Activated T-helper 1 cell treated with anti-CD3 and anti-CD28 coated beads, Interleukin-12 subunit alpha, Interleukin-12 subunit beta, Interleukin-2, Interleukin-4 antibody, amounts not matched to agents 30 ng/mL and 10 ng/mL and 1 ng/mL, durations not matched to agents 14 hours and 24 hours and 36 hours (primary cell): ENCODE measurements around the gene RAMP2. TPM values are rescaled to one million over a fixed set of nuclear protein-coding genes. Genes with fewer than 3 reads are reported as not detected.
A peak's percentile ranks its signal among the peaks of the same experiment; 100 is the strongest.

Experiments used
- DNase-seq: peaks from one replicate; pipeline ENCODE4 v3.0.0; 2021; ENCODE audit warnings: low spot score
- H3K27ac Mint-ChIP-seq: one replicate; pipeline ENCODE4 v1.8.0; 2021; ENCODE audit warnings: mild to moderate bottlenecking, mixed read lengths
- H3K27me3 Mint-ChIP-seq: one replicate; pipeline ENCODE4 v1.8.0; 2022; ENCODE audit warnings: mild to moderate bottlenecking, moderate library complexity, mixed read lengths; ENCODE audit not compliant: insufficient read depth
- H3K36me3 Mint-ChIP-seq: one replicate; pipeline ENCODE4 v1.8.0; 2021; ENCODE audit warnings: low read depth, mixed read lengths
- H3K4me1 Mint-ChIP-seq: one replicate; pipeline ENCODE4 v1.8.0; 2021; ENCODE audit warnings: low read depth, mixed read lengths
- H3K4me3 Mint-ChIP-seq: one replicate; pipeline ENCODE4 v1.8.0; 2021; ENCODE audit warnings: mild to moderate bottlenecking, moderate library complexity, mixed read lengths
- H3K9me3 Mint-ChIP-seq: one replicate; pipeline ENCODE4 v1.8.0; 2021; ENCODE audit warnings: mixed read lengths
- intact Hi-C: fragments of 100-400 bp; cut with micrococcal nuclease; formaldehyde crosslinking; loops from one replicate; pipeline ENCODE4 v1.15.1; 2024
- total RNA-seq: library from RNA; stranded (reverse); gene quantifications from 2 replicates; pipeline ENCODE4 v1.2.3, GENCODE V29; 2022

Gene RAMP2
- total RNA-seq, 1 donor from 2014 or later = not detected

GRCh38 chr17:42784409-42784808 is 23.4 kb downstream of the RAMP2 start:
- no peaks in the 10 kb centered on the region for H3K9me3 Mint-ChIP-seq
- H3K36me3 Mint-ChIP-seq = peaks cover 12% of the 10 kb centered on the region
- intact Hi-C loops = loop anchor here (5.0 kb wide), 1 partner anchor 112 kb away; no protein-coding TSS in a partner anchor
- peaks cover 12% of the 10 kb centered on the region for H3K4me1 Mint-ChIP-seq
- DNase-seq = no peak
- no peak overlapping the region for H3K27ac Mint-ChIP-seq
- H3K27me3 Mint-ChIP-seq = peaks cover 71% of the 10 kb centered on the region
- no peak overlapping the region for H3K4me3 Mint-ChIP-seq

- Mint-ChIP-seq H3K4me3 (no peak overlapping the region), H3K27ac (no peak overlapping the region), H3K9me3 (no peaks in the 10 kb centered on the region), H3K27me3 (peaks cover 68% of the 10 kb centered on the region), H3K36me3 (peaks cover 6% of the 10 kb centered on the region), H3K4me1 (peaks cover 12% of the 10 kb centered on the region)
- DNase-seq = no peak
- intact Hi-C loops = loop anchor here (5.0 kb wide), 1 partner anchor 113 kb away; no protein-coding TSS in a partner anchor
Measured at GRCh38 chr17:42784811-42785592, 24.0 kb downstream of the RAMP2 start.

GRCh38 chr17:42787266-42787665 is 26.2 kb downstream of the RAMP2 start:
- DNase-seq = no peak
- Mint-ChIP-seq H3K4me3 (no peak overlapping the region), H3K36me3 (peaks cover 4% of the 10 kb centered on the region), H3K4me1 (peaks cover 12% of the 10 kb centered on the region), H3K27me3 (peaks cover 56% of the 10 kb centered on the region), H3K27ac (no peak overlapping the region), H3K9me3 (no peaks in the 10 kb centered on the region)
- intact Hi-C loops = no loop called here

GRCh38 chr17:42791948-42792347 is 30.9 kb downstream of the RAMP2 start:
- Mint-ChIP-seq H3K27ac (no peak overlapping the region), H3K27me3 (peaks cover 18% of the 10 kb centered on the region), H3K36me3 (peaks cover 3% of the 10 kb centered on the region), H3K9me3 (no peaks in the 10 kb centered on the region), H3K4me1 (peaks cover 5% of the 10 kb centered on the region), H3K4me3 (no peak overlapping the region)
- intact Hi-C loops = no loop called here
- no peak for DNase-seq

- peaks cover 8% of the 10 kb centered on the region for H3K4me1 Mint-ChIP-seq
- H3K4me3 Mint-ChIP-seq = no peak overlapping the region
- intact Hi-C loops = no loop called here
Measured at GRCh38 chr17:42792545-42792944, 31.5 kb downstream of the RAMP2 start.

GRCh38 chr17:42795061-42795460 is 34.0 kb downstream of the RAMP2 start:
- H3K9me3 Mint-ChIP-seq = no peaks in the 10 kb centered on the region
- peaks cover 2% of the 10 kb centered on the region for H3K27me3 Mint-ChIP-seq
- DNase-seq = no peak
- H3K4me3 Mint-ChIP-seq = peak overlapping the region; percentile 24
- peaks cover 3% of the 10 kb centered on the region for H3K36me3 Mint-ChIP-seq
- H3K4me1 Mint-ChIP-seq = peaks cover 19% of the 10 kb centered on the region
- no peak overlapping the region for H3K27ac Mint-ChIP-seq
- intact Hi-C loops = no loop called here

More at GRCh38 chr17:42792545-42792944, 31.5 kb downstream of the RAMP2 start:
- H3K36me3 Mint-ChIP-seq = peaks cover 3% of the 10 kb centered on the region
- H3K27ac Mint-ChIP-seq = no peak overlapping the region
- peaks cover 17% of the 10 kb centered on the region for H3K27me3 Mint-ChIP-seq
- no peak for DNase-seq
- H3K9me3 Mint-ChIP-seq = no peaks in the 10 kb centered on the region

GRCh38 chr17:42795465-42795864 is 34.4 kb downstream of the RAMP2 start:
- no peak overlapping the region for H3K4me3 Mint-ChIP-seq
- H3K36me3 Mint-ChIP-seq = peaks cover 3% of the 10 kb centered on the region
- H3K27me3 Mint-ChIP-seq = peaks cover 2% of the 10 kb centered on the region
- no peak for DNase-seq
- H3K27ac Mint-ChIP-seq = no peak overlapping the region
- H3K4me1 Mint-ChIP-seq = peaks cover 19% of the 10 kb centered on the region
- no peaks in the 10 kb centered on the region for H3K9me3 Mint-ChIP-seq
- intact Hi-C loops = no loop called here

GRCh38 chr17:42796066-42796758 is 35.2 kb downstream of the RAMP2 start:
- DNase-seq = no peak
- Mint-ChIP-seq H3K9me3 (no peaks in the 10 kb centered on the region), H3K4me1 (peaks cover 19% of the 10 kb centered on the region), H3K36me3 (peaks cover 3% of the 10 kb centered on the region), H3K27me3 (peaks cover 2% of the 10 kb centered on the region), H3K27ac (no peak overlapping the region), H3K4me3 (peak overlapping the region; percentile 63)
- intact Hi-C loops = no loop called here

- Mint-ChIP-seq H3K4me1 (peaks cover 19% of the 10 kb centered on the region), H3K4me3 (peak overlapping the region; percentile 90), H3K27me3 (peaks cover 3% of the 10 kb centered on the region), H3K9me3 (no peaks in the 10 kb centered on the region), H3K36me3 (peaks cover 3% of the 10 kb centered on the region), H3K27ac (no peak overlapping the region)
- no peak for DNase-seq
- intact Hi-C loops = loop anchor here (1.0 kb wide), 3 partner anchors 24 to 76 kb away; partner anchors contain the start of genes BECN1 and VPS25
Measured at GRCh38 chr17:42797067-42798007, 36.3 kb downstream of the RAMP2 start.

- Mint-ChIP-seq H3K4me1 (peaks cover 19% of the 10 kb centered on the region), H3K4me3 (peak overlapping the region; percentile 90), H3K9me3 (no peaks in the 10 kb centered on the region), H3K27ac (peak overlapping the region; percentile 56), H3K27me3 (peaks cover 3% of the 10 kb centered on the region), H3K36me3 (peaks cover 3% of the 10 kb centered on the region)
- intact Hi-C loops = loop anchor here (1.0 kb wide), 3 partner anchors 25 to 77 kb away; partner anchors contain the start of genes BECN1 and VPS25
- DNase-seq = no peak
Measured at GRCh38 chr17:42798011-42798382, 37.0 kb downstream of the RAMP2 start.

- Mint-ChIP-seq H3K9me3 (no peaks in the 10 kb centered on the region), H3K4me3 (peak within 1 kb of the TSS; percentile 90), H3K4me1 (peaks cover 19% of the 10 kb centered on the region), H3K36me3 (peaks cover 3% of the 10 kb centered on the region), H3K27ac (peak within 1 kb of the TSS; percentile 56), H3K27me3 (peaks cover 3% of the 10 kb centered on the region)
- intact Hi-C loops = loop anchor here (1.0 kb wide), 3 partner anchors 25 to 77 kb away; partner anchors contain the start of genes BECN1 and VPS25
- DNase-seq = peak; percentile 73
Measured at GRCh38 chr17:42798383-42799380, 37.7 kb downstream of the RAMP2 start, which contains the start of the genes CNTD1 and COA3. Gene CNTD1 (plus strand): TSS chr17:42798861. CDS start chr17:42799068, 207 bp downstream. Gene COA3 (minus strand): TSS chr17:42798704. CDS start chr17:42798681, 23 bp downstream.
